Left lung (tissue), 10 donors: ENCODE data around the gene HOXA9. TPM values are rescaled to one million over a fixed set of nuclear protein-coding genes. Genes with fewer than 3 reads are reported as not detected.

ENCODE experiments used
- ATAC-seq: fragments of 200-7000 bp; cut with Tn5 transposase; one replicate; pipeline ENCODE4 v1.9.1; 2020; ENCODE audit warnings: moderate library complexity
- DNase-seq, 4 donors: peaks; one replicate each; pipeline ENCODE4 v3.0.0-alpha.2; 2013 to 2020
- H3K27ac ChIP-seq, 2 donors: fragments of 200-600 bp; sonication (generic) in 1 of 2; one replicate each; pipeline versions ENCODE4 v1.5.0 to v1.8.0; 2020 to 2021
- H3K27me3 ChIP-seq, 2 donors: fragments of 200-600 bp; sonication (generic) in 1 of 2; one replicate each; pipeline versions ENCODE4 v1.5.0 to v1.8.0; 2020 to 2021
- H3K36me3 ChIP-seq, 2 donors: fragments of 200-600 bp; sonication (generic) in 1 of 2; one replicate each; pipeline versions ENCODE4 v1.5.0 to v1.8.0; 2020 to 2021
- H3K4me1 ChIP-seq, 2 donors: fragments of 200-600 bp; one replicate each; pipeline ENCODE4 v1.8.0; 2021
- H3K4me3 ChIP-seq, 2 donors: fragments of 200-600 bp; sonication (generic) in 1 of 2; one replicate each; pipeline versions ENCODE4 v1.5.0 to v1.8.0; 2020 to 2021; ENCODE audit warnings: mild to moderate bottlenecking in 1 of 2
- H3K9me3 ChIP-seq, 2 donors: fragments of 200-600 bp; sonication (generic) in 1 of 2; one replicate each; pipeline versions ENCODE4 v1.5.0 to v1.8.0; 2020 to 2021
- CTCF ChIP-seq, 2 donors: fragments of 200-600 bp; sonication (generic) in 1 of 2; IDR thresholded peaks; one replicate each; pipeline versions ENCODE4 v1.5.0 to v1.8.0; 2021; ENCODE audit warnings: antibody characterized with exemption in 2 of 2
- intact Hi-C, 2 donors: fragments of 100-400 bp; cut with DNase I; formaldehyde crosslinking; loops; one replicate each; pipeline versions ENCODE4 v1.11.2 to v1.14.2; 2022
- polyA plus RNA-seq, 6 donors: library from polyadenylated mRNA; unstranded; fragments of 120-200 nt; gene quantifications; one replicate each; pipeline ENCODE4 v1.2.1, GENCODE V29; 2013; ENCODE audit not compliant: insufficient read length in 6 of 6
- total RNA-seq, 2 donors: library from RNA; stranded (reverse); fragmentation: NEBNext Ultra II Directional; extraction: Animal tissue kit (Norgen Biotek cat#: 25700); gene quantifications; one replicate each; pipeline ENCODE4 v1.2.1, GENCODE V29; 2021
- donor health status: DM: no; HTN: yes; CAD: no.
- donor health status: DM: no; HTN: no; CAD: no.

Gene HOXA9
- total and polyA plus RNA-seq, 8 donors, result 0.38 to 1.4 (median 0.57) TPM

DNA sequence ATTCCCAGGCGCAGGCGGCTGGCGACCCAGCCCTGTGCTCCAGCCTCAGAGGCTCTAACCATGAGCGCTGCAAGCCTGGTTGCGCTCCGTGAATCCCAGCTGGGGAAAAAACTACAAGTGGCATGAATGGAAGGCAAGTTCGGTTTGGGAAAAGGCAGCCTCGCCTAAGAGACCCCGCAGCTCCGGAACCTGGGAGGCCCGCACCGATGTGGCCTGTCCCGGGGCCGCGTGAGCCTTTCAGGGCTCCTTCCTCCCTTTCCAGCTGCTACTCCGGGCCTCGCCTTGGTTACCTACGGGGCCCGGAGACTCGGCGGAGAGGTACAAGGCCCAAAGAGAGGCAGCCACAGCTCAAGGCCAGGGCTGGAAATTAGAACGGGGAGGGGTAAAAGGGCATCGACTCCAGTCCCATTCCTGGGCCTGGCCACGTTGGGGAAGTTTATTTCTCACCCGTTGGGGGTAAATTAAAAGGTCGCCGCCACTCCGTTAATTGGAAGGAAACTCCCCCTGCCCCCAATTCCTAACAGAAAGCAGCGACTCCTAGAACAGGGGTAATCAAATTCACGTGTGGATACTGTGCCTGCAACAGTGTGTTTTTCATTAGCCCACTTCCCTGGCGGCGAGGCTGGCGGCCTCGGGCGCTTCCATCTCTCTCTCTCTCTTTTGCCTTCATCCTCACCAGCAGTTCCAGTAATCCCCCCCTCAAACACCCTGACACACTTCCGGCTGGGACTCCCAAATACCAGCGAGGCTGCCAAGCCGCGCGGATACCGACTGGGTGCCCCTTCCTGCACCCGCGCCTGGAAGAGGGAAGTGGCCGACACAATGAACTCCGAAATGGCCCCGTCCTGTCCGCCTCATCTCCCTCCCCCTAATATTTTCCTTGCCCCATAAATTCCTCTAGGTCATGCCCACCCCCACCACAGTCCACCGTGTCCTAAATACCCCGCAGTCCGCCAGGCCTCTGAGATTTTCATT lies 1.5 kb upstream of the HOXA9 start:
- ATAC-seq (no peak), DNase-seq (peak in 2 of 4 donors; percentile 31 to 78)
- peaks cover 4 to 67% of the 10 kb centered on the region in 2 donors for H3K4me1 ChIP-seq
- peaks cover 89 to 100% of the 10 kb centered on the region in 2 donors for H3K27me3 ChIP-seq
- no peaks in the 10 kb centered on the region for H3K36me3 ChIP-seq
- intact Hi-C loops, result loop anchor here in 1 of 2 donors (10.0 kb wide), 1 partner anchor 1282 kb away; no protein-coding TSS in a partner anchor
- H3K27ac ChIP-seq, result no peak overlapping the region
- no peak for TF ChIP-seq CTCF (IDR thresholded peaks at IDR 0.05)
- no peaks in the 10 kb centered on the region for H3K9me3 ChIP-seq
- peak overlapping the region in 1 of 2 donors; percentile 46 for H3K4me3 ChIP-seq

DNA sequence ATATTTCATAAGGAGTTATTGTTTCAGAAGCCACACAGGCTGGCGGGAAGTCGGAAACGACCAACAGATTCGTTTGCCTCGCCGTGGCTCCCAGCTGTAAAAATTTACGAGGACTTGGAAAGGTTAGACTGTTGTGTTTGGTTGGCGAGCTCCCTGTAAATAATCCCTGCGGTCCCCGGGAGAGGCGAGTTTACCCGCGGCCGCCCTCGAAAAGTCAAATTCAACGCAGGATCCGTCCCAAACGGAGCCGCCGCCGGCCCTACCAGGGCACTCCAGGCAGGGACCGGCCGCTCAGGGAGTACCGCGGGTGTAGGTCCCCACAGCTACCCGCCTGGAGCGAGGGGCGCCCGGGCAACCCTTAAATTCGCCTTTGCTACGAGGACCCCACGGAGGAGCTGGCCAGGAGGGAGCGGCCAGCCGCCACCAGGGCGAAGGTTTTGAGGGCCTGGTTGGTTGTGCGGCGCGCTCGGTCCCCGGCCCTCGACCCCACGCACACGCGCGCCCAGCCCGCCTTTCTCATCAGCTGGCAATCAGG lies 726 bp upstream of the HOXA9 start:
- DNase-seq (peak in 2 of 4 donors; percentile 31 to 76), ATAC-seq (no peak)
- Histone ChIP-seq H3K4me1 (peaks cover 4 to 72% of the 10 kb centered on the region in 2 donors), H3K4me3 (peak overlapping the region in 1 of 2 donors; percentile 46), H3K9me3 (no peaks in the 10 kb centered on the region), H3K36me3 (no peaks in the 10 kb centered on the region), H3K27ac (no peak overlapping the region), H3K27me3 (peaks cover 83 to 100% of the 10 kb centered on the region in 2 donors)
- TF ChIP-seq CTCF (IDR thresholded peaks at IDR 0.05), result no peak
- intact Hi-C loops, result loop anchor here in 1 of 2 donors (10.0 kb wide), 1 partner anchor 1281 kb away; no protein-coding TSS in a partner anchor

GRCh38 chr7:27164367-27165088 lies 809 bp downstream of the HOXA9 start:
- no peak for TF ChIP-seq CTCF (IDR thresholded peaks at IDR 0.05)
- H3K27ac ChIP-seq, result peak overlapping the region in 1 of 2 donors; percentile 61
- DNase-seq (peak in 2 of 4 donors; percentile 36 to 82), ATAC-seq (no peak)
- peaks cover 78 to 100% of the 10 kb centered on the region in 2 donors for H3K27me3 ChIP-seq
- no peaks in the 10 kb centered on the region for H3K9me3 ChIP-seq
- intact Hi-C loops, result loop anchor here in 1 of 2 donors (5.0 to 10.0 kb wide), 2 partner anchors 792 to 1280 kb away; no protein-coding TSS in a partner anchor
- H3K36me3 ChIP-seq, result no peaks in the 10 kb centered on the region
- peaks cover 9 to 75% of the 10 kb centered on the region in 2 donors for H3K4me1 ChIP-seq
- H3K4me3 ChIP-seq, result peak overlapping the region; percentile 5 to 46

DNA sequence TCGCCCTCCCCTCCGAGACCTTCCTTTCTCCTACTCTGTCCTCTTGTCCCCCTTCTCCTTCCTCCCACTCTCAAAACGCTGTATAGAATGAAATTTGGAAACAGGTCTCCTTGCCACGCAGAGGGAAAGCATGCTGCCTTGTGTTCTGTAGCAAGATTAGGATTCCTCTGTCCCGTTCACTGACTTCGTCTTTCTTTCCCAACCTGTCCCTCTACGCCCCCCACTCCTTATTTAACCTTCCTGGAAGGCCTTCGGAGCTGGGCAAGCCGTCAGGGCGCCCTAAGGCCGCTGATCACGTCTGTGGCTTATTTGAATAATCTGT lies 1.3 kb downstream of the HOXA9 start:
- H3K27ac ChIP-seq, result no peak overlapping the region
- no peaks in the 10 kb centered on the region for H3K36me3 ChIP-seq
- no peak for TF ChIP-seq CTCF (IDR thresholded peaks at IDR 0.05)
- ATAC-seq (no peak), DNase-seq (no peak)
- H3K4me1 ChIP-seq, result peaks cover 9 to 71% of the 10 kb centered on the region in 2 donors
- H3K4me3 ChIP-seq, result peak overlapping the region in 1 of 2 donors; percentile 46
- intact Hi-C loops, result loop anchor here in 1 of 2 donors (5.0 to 10.0 kb wide), 2 partner anchors 792 to 1279 kb away; no protein-coding TSS in a partner anchor
- no peaks in the 10 kb centered on the region for H3K9me3 ChIP-seq
- peaks cover 78 to 100% of the 10 kb centered on the region in 2 donors for H3K27me3 ChIP-seq
